GM21529 (cell line): Measurements from ENCODE around the gene GFI1B.
"Not testable (repeated sequence)": the region's sequence is repeated elsewhere in the genome, so short reads cannot be mapped to it uniquely, and the experiment has no call there.

ENCODE experiments used
- ATAC-seq: cut with Tn5 transposase; IDR thresholded peaks from one replicate; pipeline ENCODE4 v1.9.1; 2021; ENCODE audit not compliant: unreplicated experiment

The GFI1B gene

GRCh38 chr9:133008824-133009223 lies 30.3 kb downstream of the GFI1B start:
- no peak for ATAC-seq

- ATAC-seq, result no peak
These were observed 31.6 kb downstream of the GFI1B start for GRCh38 chr9:133009906-133010582.

- ATAC-seq, result no peak
These were observed 36.2 kb downstream of the GFI1B start for GRCh38 chr9:133014696-133015095.

- no peak for ATAC-seq
These were observed 44.8 kb downstream of the GFI1B start for GRCh38 chr9:133023117-133023890.

GRCh38 chr9:133026426-133026825 lies 47.9 kb downstream of the GFI1B start:
- ATAC-seq, result no peak

GRCh38 chr9:133027134-133027533 lies 48.6 kb downstream of the GFI1B start:
- no peak for ATAC-seq

GRCh38 chr9:133028221-133028620 lies 49.7 kb downstream of the GFI1B start:
- ATAC-seq, result no peak

GRCh38 chr9:133029994-133030316 lies 51.5 kb downstream of the GFI1B start:
- ATAC-seq, result peak; percentile 12

- ATAC-seq, result peak; percentile 97
These were observed 52.0 kb downstream of the GFI1B start, which contains the start of gene GTF3C5 for GRCh38 chr9:133030317-133031129. TSS of gene GTF3C5 (plus strand) at chr9:133030997. CDS start at chr9:133031012, 15 bp downstream.

GRCh38 chr9:133031130-133031422 lies 52.6 kb downstream of the GFI1B start:
- no peak for ATAC-seq

GRCh38 chr9:133031496-133031911 lies 53.0 kb downstream of the GFI1B start:
- no peak for ATAC-seq

- no peak for ATAC-seq
These were observed 53.7 kb downstream of the GFI1B start for GRCh38 chr9:133032171-133032570.

GRCh38 chr9:133035669-133036068 lies 57.2 kb downstream of the GFI1B start:
- ATAC-seq, result no peak

GRCh38 chr9:133037775-133038515 lies 59.5 kb downstream of the GFI1B start:
- ATAC-seq, result no peak

GRCh38 chr9:133040892-133041479 lies 62.5 kb downstream of the GFI1B start:
- ATAC-seq, result not testable (repeated sequence)
